NCI-H187 (cell line): Measurements from ENCODE around the gene ABL1.

Source experiments
- DNase-seq, 2 experiments: peaks; one replicate each; lab custom pipeline; 2025; lab: John Stamatoyannopoulos, UW

ABL1 gene

GRCh38 chr9:130849356-130849755 is 14.3 kb downstream of the ABL1 start:
- DNase-seq, result no peak

- DNase-seq, result no peak
Measured at GRCh38 chr9:130852801-130853200, 17.7 kb downstream of the ABL1 start.

- DNase-seq, result no peak
Measured at GRCh38 chr9:130854092-130854491, 19.0 kb downstream of the ABL1 start.

- no peak for DNase-seq
Measured at GRCh38 chr9:130854835-130855234, 19.8 kb downstream of the ABL1 start.

- DNase-seq, result no peak
Measured at GRCh38 chr9:130856474-130856873, 21.4 kb downstream of the ABL1 start.

GRCh38 chr9:130857864-130858738 is 23.0 kb downstream of the ABL1 start:
- DNase-seq, result no peak

- no peak for DNase-seq
Measured at GRCh38 chr9:130858739-130859705, 24.0 kb downstream of the ABL1 start.

- DNase-seq, result no peak
Measured at GRCh38 chr9:130860458-130861316, 25.6 kb downstream of the ABL1 start.

GRCh38 chr9:130861372-130862180 is 26.5 kb downstream of the ABL1 start:
- DNase-seq, result no peak

- DNase-seq, result no peak
Measured at GRCh38 chr9:130862217-130862616, 27.2 kb downstream of the ABL1 start.

- DNase-seq, result no peak
Measured at GRCh38 chr9:130862747-130863146, 27.7 kb downstream of the ABL1 start.

GRCh38 chr9:130864541-130864940 is 29.5 kb downstream of the ABL1 start:
- no peak for DNase-seq

- DNase-seq, result no peak
Measured at GRCh38 chr9:130865921-130866320, 30.9 kb downstream of the ABL1 start.

- peak; percentile 4 to 47 for DNase-seq
Measured at GRCh38 chr9:130866474-130866965, 31.5 kb downstream of the ABL1 start.

GRCh38 chr9:130867556-130867955 is 32.5 kb downstream of the ABL1 start:
- no peak for DNase-seq

GRCh38 chr9:130868230-130868629 is 33.2 kb downstream of the ABL1 start:
- no peak for DNase-seq

- no peak for DNase-seq
Measured at GRCh38 chr9:130869250-130869649, 34.2 kb downstream of the ABL1 start.

GRCh38 chr9:130870491-130871381 is 35.7 kb downstream of the ABL1 start:
- DNase-seq, result peak; percentile 6 to 25

- DNase-seq, result no peak
Measured at GRCh38 chr9:130871395-130872062, 36.5 kb downstream of the ABL1 start.
